ENCODE data around the gene MTHFD1L.

- TF ChIP-seq CTCF (conservative IDR thresholded peaks at IDR 0.05 in 1 of 2, IDR thresholded peaks at IDR 0.05 in 1 of 2; ENCODE audit: low read depth in 1 of 2, low read length in 2 of 2) (no peak), EZH2 (IDR thresholded peaks at IDR 0.05; ENCODE audit: low read length, missing control alignments) (no peak)
Measured at GRCh38 chr6:150902142-150902776, 36.8 kb downstream of the MTHFD1L start.

Data from fibroblast of lung (primary cell).